Right lobe of liver (tissue), 4 donors: ENCODE results near the gene GTF3C1.

Experiments used
- CTCF ChIP-seq, 4 donors: fragments of 200-600 bp in 3 of 4; fragments of 450-650 bp in 1 of 4; IDR thresholded peaks; one replicate each; pipeline versions ENCODE4 v1.5.1 to v1.8.0; 2016 to 2022; ENCODE audit warnings: antibody characterized with exemption in 4 of 4, mild to moderate bottlenecking in 2 of 4
- POLR2A ChIP-seq: fragments of 450-650 bp; IDR thresholded peaks from one replicate; pipeline ENCODE4 v1.6.1; 2017; ENCODE audit warnings: antibody characterized with exemption, mild to moderate bottlenecking
- donor health status: DM: no; HTN: no; CAD: no.
- donor health status: DM: no; HTN: no; CAD: no.
- donor health status: DM: no; HTN: yes; CAD: no.

GRCh38 chr16:27495191-27495590 lies 54.5 kb downstream of the GTF3C1 start:
- TF ChIP-seq CTCF (IDR thresholded peaks at IDR 0.05), result no peak
- TF ChIP-seq POLR2A, result no peak
